Measurements from ENCODE around the gene GEMIN2.
"Not testable (repeated sequence)": the region's sequence is repeated elsewhere in the genome, so short reads cannot be mapped to it uniquely, and the experiment has no call there.

Gene GEMIN2

DNA sequence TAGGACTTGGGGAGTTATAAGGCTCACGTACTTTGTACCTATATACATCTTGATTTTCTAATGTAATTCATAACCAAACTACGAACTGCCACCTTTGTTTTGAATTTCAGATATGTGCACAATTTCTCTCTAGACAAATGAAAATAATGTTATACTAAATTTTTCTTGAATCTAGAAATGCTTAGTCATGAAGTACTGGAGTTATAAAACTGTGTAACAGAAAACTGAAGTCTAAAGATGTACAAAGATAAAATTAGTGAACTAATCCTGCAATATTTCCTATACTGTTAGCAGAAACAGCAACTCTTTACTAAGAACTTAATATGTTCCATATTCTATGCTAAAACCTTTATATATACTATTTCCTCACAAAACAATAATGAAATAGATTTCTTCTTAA is 26.6 kb upstream of the GEMIN2 start:
- in situ Hi-C loops (cut with MboI; ENCODE audit: low pct_unique_long_range_greater_than_20kb, low sequenced_read_pairs, unreplicated experiment): no loop called here
- TF ChIP-seq, protein P1, sequence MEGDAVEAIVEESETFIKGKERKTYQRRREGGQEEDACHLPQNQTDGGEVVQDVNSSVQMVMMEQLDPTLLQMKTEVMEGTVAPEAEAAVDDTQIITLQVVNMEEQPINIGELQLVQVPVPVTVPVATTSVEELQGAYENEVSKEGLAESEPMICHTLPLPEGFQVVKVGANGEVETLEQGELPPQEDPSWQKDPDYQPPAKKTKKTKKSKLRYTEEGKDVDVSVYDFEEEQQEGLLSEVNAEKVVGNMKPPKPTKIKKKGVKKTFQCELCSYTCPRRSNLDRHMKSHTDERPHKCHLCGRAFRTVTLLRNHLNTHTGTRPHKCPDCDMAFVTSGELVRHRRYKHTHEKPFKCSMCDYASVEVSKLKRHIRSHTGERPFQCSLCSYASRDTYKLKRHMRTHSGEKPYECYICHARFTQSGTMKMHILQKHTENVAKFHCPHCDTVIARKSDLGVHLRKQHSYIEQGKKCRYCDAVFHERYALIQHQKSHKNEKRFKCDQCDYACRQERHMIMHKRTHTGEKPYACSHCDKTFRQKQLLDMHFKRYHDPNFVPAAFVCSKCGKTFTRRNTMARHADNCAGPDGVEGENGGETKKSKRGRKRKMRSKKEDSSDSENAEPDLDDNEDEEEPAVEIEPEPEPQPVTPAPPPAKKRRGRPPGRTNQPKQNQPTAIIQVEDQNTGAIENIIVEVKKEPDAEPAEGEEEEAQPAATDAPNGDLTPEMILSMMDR (IDR thresholded peaks at IDR 0.05; ENCODE audit: extremely low read depth, insufficient read depth, missing control alignments): no peak
- DNase-seq (ENCODE audit: low spot score): no peak

DNA sequence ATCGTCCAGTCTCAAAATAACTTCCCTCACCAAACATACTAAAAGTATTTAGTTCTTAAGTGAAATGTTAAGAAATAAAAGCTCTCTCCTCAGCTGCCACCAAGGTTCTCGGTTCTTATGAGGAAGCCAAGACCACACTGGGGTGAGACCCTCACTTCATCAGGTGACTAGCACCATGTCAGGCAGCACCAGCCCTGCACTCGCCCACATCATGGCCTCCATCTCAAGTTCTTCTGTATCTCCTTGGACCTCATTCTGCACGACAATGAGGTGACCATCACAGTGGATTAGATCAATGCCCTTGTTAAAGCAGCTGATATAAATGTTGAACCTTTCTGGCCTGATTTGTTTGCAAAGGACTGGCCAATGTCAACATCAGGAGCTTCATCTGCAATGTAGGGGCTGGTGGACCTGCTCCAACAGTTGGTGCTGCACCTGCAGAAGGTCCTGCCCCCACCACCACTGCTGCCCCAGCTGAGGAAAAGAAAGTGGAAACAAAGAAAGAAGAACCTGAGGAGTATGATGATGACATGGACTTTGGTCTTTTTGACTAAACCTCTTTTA is 23.5 kb upstream of the GEMIN2 start:
- in situ Hi-C loops (cut with MboI; ENCODE audit: low pct_unique_long_range_greater_than_20kb, low sequenced_read_pairs, unreplicated experiment): no loop called here
- DNase-seq (ENCODE audit: low spot score): no peak
- TF ChIP-seq, protein P1 (IDR thresholded peaks at IDR 0.05; ENCODE audit: extremely low read depth, insufficient read depth, missing control alignments): no peak

DNA sequence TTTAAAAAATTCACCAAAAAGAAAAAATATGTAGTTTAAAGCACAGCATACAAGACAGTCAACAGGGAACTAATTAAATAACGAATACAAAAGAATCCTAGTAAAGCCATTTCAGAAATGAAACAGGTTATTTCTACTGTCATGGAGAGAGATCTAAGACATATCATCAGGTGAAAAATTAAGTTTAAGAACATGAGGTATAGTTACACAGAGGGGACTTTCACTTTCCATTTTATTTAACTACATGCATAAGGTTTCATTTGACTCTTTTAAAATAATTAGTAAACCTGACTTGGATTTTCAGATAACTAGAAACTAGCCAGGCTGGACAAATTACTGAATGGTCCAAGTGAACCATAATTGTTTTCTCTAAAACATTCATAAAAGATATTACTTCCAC is 22.4 kb upstream of the GEMIN2 start:
- in situ Hi-C loops (cut with MboI; ENCODE audit: low pct_unique_long_range_greater_than_20kb, low sequenced_read_pairs, unreplicated experiment): no loop called here
- DNase-seq (ENCODE audit: low spot score): peak; percentile 18
- TF ChIP-seq, protein P1 (IDR thresholded peaks at IDR 0.05; ENCODE audit: extremely low read depth, insufficient read depth, missing control alignments): no peak

DNA sequence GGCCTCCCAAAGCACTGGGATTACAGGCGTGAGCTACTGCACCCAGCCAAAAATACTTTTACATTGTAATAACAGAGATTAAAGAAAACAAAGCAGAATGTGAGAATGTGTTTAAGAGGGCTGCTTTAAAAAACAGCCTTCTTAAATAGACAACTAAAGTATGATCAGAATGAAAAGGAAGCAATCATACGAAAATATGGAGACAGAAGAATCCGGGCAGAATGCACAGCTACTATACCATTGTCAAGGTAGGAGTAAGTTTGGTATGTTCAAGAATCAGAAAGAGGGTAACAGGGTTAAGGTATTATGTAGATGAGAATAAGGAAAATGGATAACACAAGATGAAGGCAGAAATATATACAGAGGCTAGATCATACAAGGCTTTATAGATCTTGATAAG is 19.6 kb upstream of the GEMIN2 start:
- in situ Hi-C loops (cut with MboI; ENCODE audit: low pct_unique_long_range_greater_than_20kb, low sequenced_read_pairs, unreplicated experiment): no loop called here
- no peak for DNase-seq (ENCODE audit: low spot score)
- TF ChIP-seq, protein P1 (IDR thresholded peaks at IDR 0.05; ENCODE audit: extremely low read depth, insufficient read depth, missing control alignments): no peak

DNA sequence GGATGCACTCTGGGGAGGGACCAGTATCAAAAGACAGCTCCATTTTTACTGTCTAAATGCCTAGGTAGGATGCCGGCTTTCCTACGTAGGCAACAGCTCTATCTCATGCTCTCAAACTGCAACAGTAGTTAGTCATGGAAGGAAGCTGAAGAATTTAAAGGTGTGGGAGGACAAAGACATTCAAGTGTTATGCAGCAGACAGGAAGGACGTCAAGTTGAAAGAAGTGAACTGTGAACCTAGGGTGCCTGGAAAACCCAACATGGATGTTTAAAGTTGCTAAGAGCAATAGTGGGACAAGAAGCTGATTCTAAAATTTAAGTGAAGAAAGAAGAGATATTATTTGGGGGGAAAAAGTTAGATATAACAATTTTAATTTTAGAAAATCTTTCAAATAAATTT is 17.0 kb upstream of the GEMIN2 start:
- no peak for DNase-seq (ENCODE audit: low spot score)
- in situ Hi-C loops (cut with MboI; ENCODE audit: low pct_unique_long_range_greater_than_20kb, low sequenced_read_pairs, unreplicated experiment): no loop called here
- TF ChIP-seq, protein P1 (IDR thresholded peaks at IDR 0.05; ENCODE audit: extremely low read depth, insufficient read depth, missing control alignments): no peak

DNA sequence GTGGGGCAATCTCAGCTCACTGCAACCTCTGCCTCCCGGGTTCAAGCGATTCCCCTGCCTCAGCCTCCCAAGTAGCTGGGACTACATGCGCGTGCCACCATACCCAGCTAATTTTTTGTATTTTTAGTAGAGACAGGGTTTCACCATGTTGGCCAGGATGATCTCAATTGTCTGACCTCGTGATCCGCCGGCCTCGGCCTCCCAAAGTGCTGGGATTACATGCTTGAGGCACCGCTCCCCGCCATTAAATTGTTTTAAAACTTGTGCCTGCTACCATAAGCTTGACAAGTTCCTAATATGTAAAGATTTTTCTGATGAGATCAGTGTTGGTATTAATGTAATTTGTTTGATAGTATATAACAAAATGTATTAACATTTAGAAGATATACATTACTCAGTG is 14.9 kb upstream of the GEMIN2 start:
- DNase-seq (ENCODE audit: low spot score); in situ Hi-C loops (cut with MboI; ENCODE audit: low pct_unique_long_range_greater_than_20kb, low sequenced_read_pairs, unreplicated experiment): not testable (repeated sequence)

DNA sequence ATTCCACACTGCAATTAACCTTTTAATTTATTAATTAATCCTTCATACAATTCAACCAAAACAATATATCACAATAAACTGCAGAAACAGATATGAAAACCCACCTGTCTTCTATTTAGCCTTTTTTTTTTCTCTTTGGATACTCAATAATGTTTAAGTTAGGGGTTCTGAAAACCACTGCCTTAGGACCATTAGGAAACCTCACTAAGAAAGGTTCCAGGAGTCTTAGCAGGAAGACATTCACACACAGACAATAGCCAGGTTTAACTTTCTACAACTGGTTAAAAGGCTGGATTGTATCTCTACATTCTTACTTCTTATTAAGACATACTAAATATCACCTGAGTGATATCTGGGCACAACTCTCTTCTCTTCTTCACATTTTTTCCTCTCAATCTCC is 14.4 kb upstream of the GEMIN2 start:
- in situ Hi-C loops (cut with MboI; ENCODE audit: low pct_unique_long_range_greater_than_20kb, low sequenced_read_pairs, unreplicated experiment): no loop called here
- TF ChIP-seq, protein P1 (IDR thresholded peaks at IDR 0.05; ENCODE audit: extremely low read depth, insufficient read depth, missing control alignments): no peak

More for the DNA sequence above, 14.4 kb upstream of the GEMIN2 start:
- no peak for DNase-seq (ENCODE audit: low spot score)
